IMR-90 (cell line): ENCODE data around the gene BEX3. TPM values are rescaled to one million over a fixed set of nuclear protein-coding genes. Genes with fewer than 3 reads are reported as not detected.

Experiments used
- ATAC-seq: fragments of 200-7000 bp; cut with Tn5 transposase; 2 replicates; pipeline ENCODE4 v1.9.1; 2020; ENCODE audit warnings: low read depth, mild to moderate bottlenecking, moderate library complexity
- BruUV-seq: library from RNA; stranded (reverse); fragments of 400-500 nt; replicated peaks from 2 replicates; lab custom pipeline; 2021; lab: Mats Ljungman, UMichigan
- CTCF ChIA-PET: fragments of 300-600 bp; formaldehyde crosslinking; extraction: SDS; loops from one replicate; lab custom pipeline; 2021; ENCODE audit warnings: antibody characterized with exemption; lab: Yijun Ruan, JAX
- POLR2A ChIA-PET: fragments of 300-600 bp; sonication (Branson Sonifier 250); formaldehyde crosslinking; loops from one replicate; lab custom pipeline; 2022; ENCODE audit warnings: antibody characterized with exemption; ENCODE audit not compliant: unreplicated experiment; lab: Charles Lee
- DNase-seq: peaks from one replicate; pipeline ENCODE4 v3.0.0; 2013
- H2AFZ ChIP-seq: replicated peaks from 2 replicates; pipeline ENCODE3; 2013; ENCODE audit warnings: low read length, mild to moderate bottlenecking; ENCODE audit not compliant: poor library complexity
- H2AK5ac ChIP-seq: 2 replicates; pipeline ENCODE4 v1.6.1; 2013; ENCODE audit warnings: low read depth, low read length, inconsistent platforms
- H2AK9ac ChIP-seq: replicated peaks from 2 replicates; pipeline ENCODE3; 2013; ENCODE audit warnings: mild to moderate bottlenecking, low read depth, low read length, moderate library complexity; ENCODE audit not compliant: poor library complexity
- H2BK120ac ChIP-seq: 2 replicates; pipeline ENCODE4 v1.6.1; 2013; ENCODE audit warnings: low read depth, low read length, inconsistent platforms
- H2BK15ac ChIP-seq: 3 replicates; pipeline ENCODE4 v1.6.1; 2013; ENCODE audit warnings: low read depth, low read length, inconsistent platforms
- H2BK20ac ChIP-seq: 2 replicates; pipeline ENCODE4 v1.6.1; 2013; ENCODE audit warnings: low read depth, mild to moderate bottlenecking, inconsistent platforms, low read length, moderate library complexity
- H2BK5ac ChIP-seq: 2 replicates; pipeline ENCODE4 v1.6.1; 2013; ENCODE audit warnings: mild to moderate bottlenecking, low read depth, low read length, inconsistent platforms; ENCODE audit not compliant: poor library complexity, severe bottlenecking
- H3K14ac ChIP-seq: replicated peaks from 2 replicates; pipeline ENCODE4 v1.6.1; 2013; ENCODE audit warnings: low read depth, low read length, inconsistent platforms
- H3K18ac ChIP-seq: 2 replicates; pipeline ENCODE4 v1.6.1; 2013; ENCODE audit warnings: low read depth, low read length, control low read depth
- H3K23ac ChIP-seq: 2 replicates; pipeline ENCODE4 v1.6.1; 2013; ENCODE audit warnings: low read depth, low read length, inconsistent platforms
- H3K27ac ChIP-seq: 2 replicates; pipeline ENCODE4 v1.5.1; 2013; ENCODE audit warnings: mild to moderate bottlenecking, control low read depth, low read length; ENCODE audit not compliant: insufficient read depth
- H3K27me3 ChIP-seq: 2 replicates; pipeline ENCODE4 v1.6.1; 2013; ENCODE audit warnings: low read length; ENCODE audit not compliant: control insufficient read depth, insufficient read depth
- H3K36me3 ChIP-seq: 2 replicates; pipeline ENCODE4 v1.6.1; 2013; ENCODE audit warnings: low read length, mixed read lengths; ENCODE audit not compliant: control insufficient read depth, insufficient read depth
- H3K4ac ChIP-seq: 2 replicates; pipeline ENCODE4 v1.6.1; 2013; ENCODE audit warnings: low read depth, low read length, inconsistent platforms
- H3K4me1 ChIP-seq: 2 replicates; pipeline ENCODE4 v1.6.1; 2013; ENCODE audit warnings: low read length, mixed read lengths; ENCODE audit not compliant: control insufficient read depth, insufficient read depth
- H3K4me2 ChIP-seq: 2 replicates; pipeline ENCODE4 v1.6.1; 2013; ENCODE audit warnings: low read depth, mild to moderate bottlenecking, control low read depth, low read length, moderate library complexity
- H3K4me3 ChIP-seq: 2 replicates; pipeline ENCODE4 v1.5.1; 2013; ENCODE audit warnings: low read depth, mild to moderate bottlenecking, control low read depth, low read length, moderate library complexity; ENCODE audit not compliant: insufficient read depth
- H3K56ac ChIP-seq: 2 replicates; pipeline ENCODE4 v1.6.1; 2013; ENCODE audit warnings: low read length, inconsistent platforms; ENCODE audit not compliant: insufficient read depth; ENCODE audit errors: extremely low read depth
- H3K79me1 ChIP-seq, 2 experiments: 2 replicates each; pipeline ENCODE4 v1.6.1; 2013; ENCODE audit warnings: low read length in 2 of 2, inconsistent platforms in 1 of 2, low read depth in 1 of 2
- H3K9ac ChIP-seq: 2 replicates; pipeline ENCODE4 v1.6.1; 2013; ENCODE audit warnings: low read depth, low read length, control low read depth
- H3K9me1 ChIP-seq: 2 replicates; pipeline ENCODE4 v1.6.1; 2013; ENCODE audit warnings: low read length, inconsistent platforms; ENCODE audit not compliant: insufficient read depth
- H3K9me3 ChIP-seq: 2 replicates; pipeline ENCODE4 v1.6.1; 2013; ENCODE audit warnings: low read length; ENCODE audit not compliant: control insufficient read depth, insufficient read depth
- H4K20me1 ChIP-seq: 2 replicates; pipeline ENCODE4 v1.6.1; 2013; ENCODE audit warnings: low read length, inconsistent platforms; ENCODE audit not compliant: insufficient read depth
- H4K5ac ChIP-seq: 2 replicates; pipeline ENCODE4 v1.6.1; 2013; ENCODE audit warnings: mild to moderate bottlenecking, low read depth, low read length, control low read depth
- H4K8ac ChIP-seq, 2 experiments: 2 replicates each; pipeline ENCODE4 v1.6.1; 2013; ENCODE audit warnings: low read depth in 2 of 2, low read length in 2 of 2, control low read depth in 1 of 2, inconsistent platforms in 1 of 2
- H4K91ac ChIP-seq: 2 replicates; pipeline ENCODE4 v1.6.1; 2013; ENCODE audit warnings: low read depth, low read length, inconsistent platforms; ENCODE audit not compliant: insufficient read depth
- FOS ChIP-seq: fragments of 150-350 bp; IDR thresholded peaks from 2 replicates; pipeline ENCODE4 v1.6.1; 2016; ENCODE audit warnings: low read depth, low read length
- MAFK ChIP-seq: IDR thresholded peaks from 2 replicates; pipeline ENCODE4 v1.6.1; 2012; ENCODE audit warnings: low read depth, low read length, improper control_type of control experiment
- MAZ ChIP-seq: IDR thresholded peaks from 2 replicates; pipeline ENCODE4 v1.6.1; 2012; ENCODE audit warnings: low read depth, mild to moderate bottlenecking, low read length, improper control_type of control experiment, moderate library complexity, borderline replicate concordance
- MXI1 ChIP-seq: IDR thresholded peaks from 2 replicates; pipeline ENCODE4 v1.6.1; 2012; ENCODE audit warnings: low read depth, mild to moderate bottlenecking, low read length, moderate library complexity, borderline replicate concordance
- NFE2L2 ChIP-seq: fragments of 150-350 bp; IDR thresholded peaks from 2 replicates; pipeline ENCODE4 v1.6.1; 2016; ENCODE audit warnings: low read depth, mild to moderate bottlenecking, low read length
- RAD21 ChIP-seq: IDR thresholded peaks from 2 replicates; pipeline ENCODE4 v1.6.1; 2012; ENCODE audit warnings: low read length, improper control_type of control experiment
- RCOR1 ChIP-seq: IDR thresholded peaks from 2 replicates; pipeline ENCODE4 v1.6.1; 2012; ENCODE audit warnings: mild to moderate bottlenecking, low read length, improper control_type of control experiment; ENCODE audit not compliant: insufficient replicate concordance
- RFX5 ChIP-seq: IDR thresholded peaks from 2 replicates; pipeline ENCODE4 v1.8.0; 2012; ENCODE audit warnings: low read depth, mild to moderate bottlenecking, low read length, moderate library complexity
- SMC3 ChIP-seq: fragments of 150-350 bp; IDR thresholded peaks from 2 replicates; pipeline ENCODE4 v1.6.1; 2016; ENCODE audit warnings: low read depth, mild to moderate bottlenecking, antibody characterized with exemption, low read length, moderate library complexity
- WGBS, 2 experiments: methylation state at CpG; one replicate each; pipeline versions ENCODE4 v1.1.5 to v1.1.7; 2013; ENCODE audit warnings: missing lambda C conversion rate in 2 of 2; ENCODE audit not compliant: insufficient read length in 1 of 2; ENCODE audit errors: extremely low coverage in 2 of 2; 5-methylcytosine and 5-hydroxymethylcytosine counted together
- dilution Hi-C: fragments of 300-500 bp; cut with HindIII; formaldehyde crosslinking; loops from one replicate; pipeline ENCODE4 v1.14.3; 2018; ENCODE audit warnings: low sequenced_read_pairs; ENCODE audit not compliant: unreplicated experiment
- in situ Hi-C: fragments of 300-500 bp; cut with MboI; formaldehyde crosslinking; loops from 3 replicates; pipeline ENCODE4 v1.14.3; 2019; ENCODE audit warnings: low sequenced_read_pairs, inconsistent platforms, mixed read lengths
- intact Hi-C: fragments of 100-400 bp; cut with micrococcal nuclease; formaldehyde crosslinking; loops from 2 replicates; pipeline ENCODE4 v1.10.0; 2022
- polyA plus RNA-seq, 3 experiments: library from polyadenylated mRNA; depleted of rRNA; stranded (reverse); fragments of >200 nt; gene quantifications; 2 replicates each; pipeline ENCODE4 v1.2.3, GENCODE V29; 2012; ENCODE audit warnings: low replicate concordance in 1 of 3
- total RNA-seq: library from RNA; depleted of rRNA; stranded (reverse); fragments of >200 nt; gene quantifications from 2 replicates; pipeline ENCODE4 v1.2.3, GENCODE V29; 2012
- TF ChIP-seq, protein P1 (sequence below): conservative IDR thresholded peaks from 2 replicates; pipeline ENCODE4 v1.5.1; 2012; ENCODE audit warnings: mild to moderate bottlenecking, low read depth, low read length, improper control_type of control experiment
- TF ChIP-seq, protein P2 (sequence below): fragments of 150-350 bp; IDR thresholded peaks from 2 replicates; pipeline ENCODE4 v1.6.1; 2016; ENCODE audit warnings: low read depth, mild to moderate bottlenecking, low read length, moderate library complexity, borderline replicate concordance

BEX3 gene
- total and polyA plus RNA-seq, 2 of the 4 experiments (the other 2 are of a cell fraction): 114 to 409 TPM

DNA sequence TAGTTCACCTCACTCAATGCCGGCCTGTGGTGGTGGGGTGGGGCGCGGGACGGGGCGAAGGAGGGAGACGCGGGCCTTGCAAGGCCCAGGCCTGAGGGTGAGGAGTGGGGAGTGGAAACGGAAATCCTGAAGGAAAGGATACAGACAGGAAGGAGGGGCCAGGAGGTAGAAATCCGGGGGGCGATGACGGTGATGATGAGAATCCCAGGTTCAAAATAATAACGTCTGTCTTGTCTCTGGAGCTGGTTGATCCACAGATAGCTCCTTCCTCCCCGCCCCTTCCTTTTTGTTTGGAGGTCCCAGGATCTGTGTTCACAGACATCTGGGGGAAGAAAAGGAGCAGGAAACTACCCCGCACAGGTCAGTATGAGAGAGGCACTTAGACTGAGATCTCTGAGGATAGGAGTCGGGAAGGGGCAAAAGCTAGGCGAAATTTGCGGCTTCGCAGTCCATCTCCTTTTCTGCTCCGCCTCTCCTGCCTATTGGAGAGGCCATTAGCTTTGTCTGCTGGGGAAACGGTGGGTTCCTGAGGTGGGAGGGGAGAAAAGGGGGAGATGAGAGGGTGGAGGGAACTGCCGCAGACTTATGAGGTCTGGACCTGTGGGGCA, 45.6 kb upstream of the BEX3 start:
- Histone ChIP-seq H2BK120ac (peak overlapping the region; percentile 34), H3K27ac (0 out of 2 replicates have a peak overlapping the region, but pooled peaks have one; percentile 3), H2BK15ac (no peak overlapping the region), H3K9me3 (no peaks in the 10 kb centered on the region), H3K14ac (peak overlapping the region; percentile 37; the same call in 1 of the 2 replicates), H2AK9ac (peak overlapping the region; percentile 31), H2AK5ac (no peak overlapping the region), H3K4ac (peak overlapping the region; percentile 71), H3K9ac (peak overlapping the region; percentile 47), H3K4me1 (no peaks in the 10 kb centered on the region), H3K27me3 (peaks cover 4% of the 10 kb centered on the region), H2BK20ac (no peak overlapping the region), H3K56ac (peak overlapping the region; percentile 19; the same call in 1 of the 2 replicates), H2BK5ac (no peak overlapping the region), H3K23ac (peak overlapping the region; percentile 33; the same call in 1 of the 2 replicates), H3K18ac (no peak overlapping the region; the same call in 1 of the 2 replicates), H3K79me1 (peaks cover 0 to 4% of the 10 kb centered on the region in 2 experiments; a peak in 1 of 4 replicates), H2AFZ (peak overlapping the region; percentile 87), H3K4me2 (peak overlapping the region; percentile 86), H4K20me1 (no peaks in the 10 kb centered on the region), H3K36me3 (no peaks in the 10 kb centered on the region), H3K4me3 (peak overlapping the region; percentile 49), H4K91ac (peak overlapping the region; percentile 33; the same call in 1 of the 2 replicates), H4K5ac (peak overlapping the region; percentile 14; the same call in 1 of the 2 replicates), H3K9me1 (no peaks in the 10 kb centered on the region), H4K8ac (peak overlapping the region; percentile 89 to 98)
- dilution Hi-C loops: no loop called here
- ChIA-PET CTCF (interaction anchor here (1.2 to 1.3 kb wide), 2 partner anchors 11 to 19 kb away, joined by 3 to 5 read pairs; no protein-coding TSS in a partner anchor), POLR2A (interaction anchor here (0.6 kb wide), 1 partner anchor 63 kb away, joined by 3 read pairs; no protein-coding TSS in a partner anchor)
- ATAC-seq (peak; percentile 69), DNase-seq (peak; percentile 2)
- intact Hi-C loops: no loop called here
- no TSS peak for BruUV-seq
- in situ Hi-C loops: no loop called here
- TF ChIP-seq, protein P1, sequence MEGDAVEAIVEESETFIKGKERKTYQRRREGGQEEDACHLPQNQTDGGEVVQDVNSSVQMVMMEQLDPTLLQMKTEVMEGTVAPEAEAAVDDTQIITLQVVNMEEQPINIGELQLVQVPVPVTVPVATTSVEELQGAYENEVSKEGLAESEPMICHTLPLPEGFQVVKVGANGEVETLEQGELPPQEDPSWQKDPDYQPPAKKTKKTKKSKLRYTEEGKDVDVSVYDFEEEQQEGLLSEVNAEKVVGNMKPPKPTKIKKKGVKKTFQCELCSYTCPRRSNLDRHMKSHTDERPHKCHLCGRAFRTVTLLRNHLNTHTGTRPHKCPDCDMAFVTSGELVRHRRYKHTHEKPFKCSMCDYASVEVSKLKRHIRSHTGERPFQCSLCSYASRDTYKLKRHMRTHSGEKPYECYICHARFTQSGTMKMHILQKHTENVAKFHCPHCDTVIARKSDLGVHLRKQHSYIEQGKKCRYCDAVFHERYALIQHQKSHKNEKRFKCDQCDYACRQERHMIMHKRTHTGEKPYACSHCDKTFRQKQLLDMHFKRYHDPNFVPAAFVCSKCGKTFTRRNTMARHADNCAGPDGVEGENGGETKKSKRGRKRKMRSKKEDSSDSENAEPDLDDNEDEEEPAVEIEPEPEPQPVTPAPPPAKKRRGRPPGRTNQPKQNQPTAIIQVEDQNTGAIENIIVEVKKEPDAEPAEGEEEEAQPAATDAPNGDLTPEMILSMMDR: no peak
- TF ChIP-seq FOS (no peak), MAZ (no peak), SMC3 (no peak), MAFK (no peak), RCOR1 (no peak), MXI1 (no peak), NFE2L2 (no peak), RFX5 (no peak), RAD21 (no peak)
- TF ChIP-seq, protein P2, sequence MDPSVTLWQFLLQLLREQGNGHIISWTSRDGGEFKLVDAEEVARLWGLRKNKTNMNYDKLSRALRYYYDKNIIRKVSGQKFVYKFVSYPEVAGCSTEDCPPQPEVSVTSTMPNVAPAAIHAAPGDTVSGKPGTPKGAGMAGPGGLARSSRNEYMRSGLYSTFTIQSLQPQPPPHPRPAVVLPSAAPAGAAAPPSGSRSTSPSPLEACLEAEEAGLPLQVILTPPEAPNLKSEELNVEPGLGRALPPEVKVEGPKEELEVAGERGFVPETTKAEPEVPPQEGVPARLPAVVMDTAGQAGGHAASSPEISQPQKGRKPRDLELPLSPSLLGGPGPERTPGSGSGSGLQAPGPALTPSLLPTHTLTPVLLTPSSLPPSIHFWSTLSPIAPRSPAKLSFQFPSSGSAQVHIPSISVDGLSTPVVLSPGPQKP: no peak
- WGBS, 2 experiments: 32% methylated on average over 5 of the region's 21 CpGs; no CpG with 5 or more reads in 1 of the 2 experiments
